SU-DHL-6 (cell line): ENCODE results near the gene BCO2.

ENCODE experiments used
- H2AFZ ChIP-seq: fragments of 200-600 bp; sonication (generic); 2 replicates; pipeline ENCODE4 v1.6.1; 2014; ENCODE audit warnings: low read depth, mild to moderate bottlenecking, moderate library complexity, mixed read lengths, antibody characterized with exemption, low read length; ENCODE audit not compliant: severe bottlenecking
- H3F3A ChIP-seq: fragments of 200-600 bp; shearing (Covaris generic); 2 replicates; pipeline ENCODE4 v1.6.0; 2016; ENCODE audit warnings: antibody characterized with exemption, mild to moderate bottlenecking; ENCODE audit not compliant: insufficient read depth
- H3K27ac ChIP-seq: fragments of 200-600 bp; sonication (generic); 2 replicates; pipeline ENCODE4 v1.5.1; 2016; ENCODE audit warnings: low read depth, mild to moderate bottlenecking, low read length, moderate library complexity, mixed read lengths
- H3K27me3 ChIP-seq: fragments of 200-600 bp; sonication (generic), shearing (Covaris generic); 2 replicates; pipeline ENCODE4 v1.6.0; 2014; ENCODE audit warnings: mild to moderate bottlenecking, low read length
- H3K36me3 ChIP-seq: fragments of 200-600 bp; sonication (generic); 2 replicates; pipeline ENCODE4 v1.6.1; 2014; ENCODE audit warnings: mild to moderate bottlenecking, low read length, mixed read lengths
- H3K4me2 ChIP-seq: fragments of 300-600, 200-600 bp; shearing (Covaris generic), sonication (generic); 2 replicates; pipeline ENCODE4 v1.6.0; 2014; ENCODE audit warnings: low read length, low read depth, mild to moderate bottlenecking; ENCODE audit not compliant: poor library complexity, severe bottlenecking
- H3K4me3 ChIP-seq: fragments of 200-600 bp; sonication (generic); 2 replicates; pipeline ENCODE4 v1.5.1; 2014; ENCODE audit warnings: antibody characterized with exemption, low read length, mild to moderate bottlenecking, mixed read lengths; ENCODE audit not compliant: insufficient read depth, poor library complexity, severe bottlenecking
- H3K79me2 ChIP-seq: fragments of 200-600 bp; sonication (generic); 2 replicates; pipeline ENCODE4 v1.6.1; 2014; ENCODE audit warnings: mild to moderate bottlenecking, low read length, moderate library complexity; ENCODE audit not compliant: insufficient read depth
- H3K9ac ChIP-seq: fragments of 200-600 bp; sonication (generic); 2 replicates; pipeline ENCODE4 v1.7.0; 2014; ENCODE audit warnings: mild to moderate bottlenecking, low read length
- H3K9me2 ChIP-seq: fragments of 200-600 bp; sonication (generic); replicated peaks from 2 replicates; pipeline ENCODE4 v1.6.1; 2014; ENCODE audit warnings: low read length; ENCODE audit not compliant: insufficient read depth
- H3K9me3 ChIP-seq: fragments of 200-600 bp; sonication (generic); 2 replicates; pipeline ENCODE4 v1.6.1; 2014; ENCODE audit warnings: low read length, mixed read lengths; ENCODE audit not compliant: insufficient read depth
- H4K20me1 ChIP-seq: fragments of 200-600 bp; sonication (generic); 2 replicates; pipeline ENCODE4 v1.6.1; 2014; ENCODE audit warnings: low read depth, mild to moderate bottlenecking, antibody characterized with exemption, low read length, moderate library complexity, mixed read lengths
- EZH2phosphoT487 ChIP-seq: fragments of 200-600 bp; sonication (generic), shearing (Covaris generic); conservative IDR thresholded peaks from 2 replicates; pipeline ENCODE4 v1.6.1; 2018; ENCODE audit warnings: mild to moderate bottlenecking, antibody characterized with exemption, low read length, moderate library complexity, mixed read lengths
- TF ChIP-seq, protein P1 (sequence below): fragments of 200-600 bp; sonication (generic); IDR thresholded peaks from one replicate; pipeline ENCODE4 v1.5.1; 2017; ENCODE audit warnings: antibody characterized with exemption, mild to moderate bottlenecking, low read length, moderate library complexity; ENCODE audit not compliant: insufficient read depth, poor library complexity, severe bottlenecking

BCO2 gene

DNA sequence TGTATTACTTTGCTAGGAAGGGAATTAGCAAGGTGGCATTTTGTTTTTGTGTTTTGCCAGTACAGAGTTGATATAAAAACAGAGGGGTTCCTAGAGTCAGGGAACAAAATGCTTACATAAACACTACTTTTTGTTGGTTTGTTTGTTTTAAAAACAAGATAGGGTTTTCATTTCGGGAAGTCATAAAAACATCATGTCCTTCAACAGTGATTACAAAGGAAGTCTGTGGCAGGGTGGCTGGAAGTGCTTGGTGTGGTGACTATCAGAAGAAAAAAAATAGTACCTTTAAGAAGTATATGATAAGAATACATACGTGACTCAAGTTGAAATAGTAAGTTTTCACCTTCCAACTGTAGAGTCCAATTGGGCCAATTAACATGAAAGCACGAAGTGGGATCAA, 10.3 kb upstream of the BCO2 start:
- H3F3A ChIP-seq, result no peaks in the 10 kb centered on the region
- TF ChIP-seq EZH2phosphoT487, result no peak
- TF ChIP-seq, protein P1, sequence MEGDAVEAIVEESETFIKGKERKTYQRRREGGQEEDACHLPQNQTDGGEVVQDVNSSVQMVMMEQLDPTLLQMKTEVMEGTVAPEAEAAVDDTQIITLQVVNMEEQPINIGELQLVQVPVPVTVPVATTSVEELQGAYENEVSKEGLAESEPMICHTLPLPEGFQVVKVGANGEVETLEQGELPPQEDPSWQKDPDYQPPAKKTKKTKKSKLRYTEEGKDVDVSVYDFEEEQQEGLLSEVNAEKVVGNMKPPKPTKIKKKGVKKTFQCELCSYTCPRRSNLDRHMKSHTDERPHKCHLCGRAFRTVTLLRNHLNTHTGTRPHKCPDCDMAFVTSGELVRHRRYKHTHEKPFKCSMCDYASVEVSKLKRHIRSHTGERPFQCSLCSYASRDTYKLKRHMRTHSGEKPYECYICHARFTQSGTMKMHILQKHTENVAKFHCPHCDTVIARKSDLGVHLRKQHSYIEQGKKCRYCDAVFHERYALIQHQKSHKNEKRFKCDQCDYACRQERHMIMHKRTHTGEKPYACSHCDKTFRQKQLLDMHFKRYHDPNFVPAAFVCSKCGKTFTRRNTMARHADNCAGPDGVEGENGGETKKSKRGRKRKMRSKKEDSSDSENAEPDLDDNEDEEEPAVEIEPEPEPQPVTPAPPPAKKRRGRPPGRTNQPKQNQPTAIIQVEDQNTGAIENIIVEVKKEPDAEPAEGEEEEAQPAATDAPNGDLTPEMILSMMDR, result no peak
- no peaks in the 10 kb centered on the region for H3K9me3 ChIP-seq
- no peak overlapping the region for H2AFZ ChIP-seq
- H3K4me2 ChIP-seq, result no peak overlapping the region
- no peak overlapping the region for H3K9ac ChIP-seq
- H4K20me1 ChIP-seq, result no peaks in the 10 kb centered on the region
- no peaks in the 10 kb centered on the region for H3K9me2 ChIP-seq
- no peak overlapping the region for H3K4me3 ChIP-seq
- no peak overlapping the region for H3K27ac ChIP-seq
- H3K27me3 ChIP-seq, result no peaks in the 10 kb centered on the region
- H3K36me3 ChIP-seq, result no peaks in the 10 kb centered on the region
- no peaks in the 10 kb centered on the region for H3K79me2 ChIP-seq

DNA sequence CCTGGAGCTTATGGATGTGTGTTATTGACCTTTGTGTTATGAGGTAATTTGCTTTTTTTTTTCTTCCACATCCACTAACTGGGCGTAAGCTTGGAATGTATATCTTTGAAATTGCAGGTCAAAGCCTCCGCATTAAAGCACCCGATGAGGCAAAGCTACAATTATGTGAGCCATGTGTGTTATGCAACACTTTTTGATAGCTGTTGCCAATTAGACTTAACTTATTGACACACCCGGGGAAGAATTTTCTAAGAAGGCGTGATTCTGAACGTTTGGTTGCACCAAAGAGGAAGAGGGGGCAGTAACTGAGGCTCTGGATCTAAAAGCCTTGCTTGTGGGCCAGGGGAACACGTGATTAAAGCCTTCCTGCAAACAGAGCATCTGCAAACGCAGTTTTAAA, 8.8 kb upstream of the BCO2 start:
- Histone ChIP-seq H2AFZ (no peak overlapping the region), H3K4me2 (no peak overlapping the region), H3K9ac (no peak overlapping the region), H3K36me3 (no peaks in the 10 kb centered on the region), H3K27ac (no peak overlapping the region), H3K27me3 (no peaks in the 10 kb centered on the region), H3K9me3 (no peaks in the 10 kb centered on the region), H3K79me2 (no peaks in the 10 kb centered on the region), H3F3A (no peaks in the 10 kb centered on the region; the same call in 1 of the 2 replicates), H4K20me1 (no peaks in the 10 kb centered on the region), H3K9me2 (no peaks in the 10 kb centered on the region), H3K4me3 (no peak overlapping the region)
- TF ChIP-seq, protein P1, result no peak
- no peak for TF ChIP-seq EZH2phosphoT487

DNA sequence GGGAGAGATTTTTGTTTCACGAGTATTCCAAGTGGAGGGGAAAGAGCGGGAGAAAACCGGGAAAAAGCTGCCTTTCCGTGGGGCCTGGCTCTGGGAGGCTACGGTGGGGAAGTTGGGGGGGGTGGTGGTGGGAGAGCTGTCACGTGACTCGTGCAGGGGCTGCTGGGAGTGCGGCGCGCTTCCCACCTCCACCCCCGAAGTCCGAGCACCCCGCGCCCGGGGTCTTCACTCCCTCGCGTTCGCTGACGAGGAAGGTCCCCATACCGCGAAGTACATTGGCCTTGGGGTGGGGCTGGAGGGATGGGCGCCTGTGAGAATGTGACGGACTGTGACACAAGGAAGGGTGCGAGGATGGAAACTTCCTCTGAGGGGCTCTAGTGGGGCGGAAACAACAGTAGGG, 8.2 kb upstream of the BCO2 start, which contains the start of gene TEX12:
Gene TEX12, plus strand, starts transcription at position 228 of the 400 bp plus-strand sequence. CDS start 1,897 bp downstream, outside the sequence.
- H3K27me3 ChIP-seq, result no peaks in the 10 kb centered on the region
- no peak within 1 kb of the TSS for H3K4me3 ChIP-seq
- TF ChIP-seq, protein P1, result no peak
- TF ChIP-seq EZH2phosphoT487, result no peak
- no peaks in the 10 kb centered on the region for H3K36me3 ChIP-seq
- H3K9ac ChIP-seq, result no peak within 1 kb of the TSS
- H3K79me2 ChIP-seq, result no peaks in the 10 kb centered on the region
- no peaks in the 10 kb centered on the region for H3K9me2 ChIP-seq
- H2AFZ ChIP-seq, result no peak within 1 kb of the TSS
- H3K27ac ChIP-seq, result no peak within 1 kb of the TSS
- no peaks in the 10 kb centered on the region for H3K9me3 ChIP-seq
- no peaks in the 10 kb centered on the region; the same call in 1 of the 2 replicates for H3F3A ChIP-seq
- no peak within 1 kb of the TSS for H3K4me2 ChIP-seq
- H4K20me1 ChIP-seq, result no peaks in the 10 kb centered on the region
